Right lung (tissue), 5 donors: Measurements from ENCODE around the gene COQ5. TPM values are rescaled to one million over a fixed set of nuclear protein-coding genes. Genes with fewer than 3 reads are reported as not detected.

ENCODE experiments used
- DNase-seq, 2 donors: peaks; one replicate each; pipeline ENCODE4 v3.0.0-alpha.2; 2013
- polyA plus RNA-seq, 5 donors: library from polyadenylated mRNA; unstranded; fragments of 120-200 nt; gene quantifications; one replicate each; pipeline versions ENCODE4 v1.2.1 to v1.2.3, GENCODE V29; 2013; ENCODE audit warnings: inconsistent platforms in 1 of 5, low replicate concordance in 1 of 5; ENCODE audit not compliant: insufficient read length in 5 of 5, insufficient read depth in 1 of 5

Gene COQ5
- polyA plus RNA-seq, 5 donors: 47.9 to 61.2 (median 56.5) TPM

DNA sequence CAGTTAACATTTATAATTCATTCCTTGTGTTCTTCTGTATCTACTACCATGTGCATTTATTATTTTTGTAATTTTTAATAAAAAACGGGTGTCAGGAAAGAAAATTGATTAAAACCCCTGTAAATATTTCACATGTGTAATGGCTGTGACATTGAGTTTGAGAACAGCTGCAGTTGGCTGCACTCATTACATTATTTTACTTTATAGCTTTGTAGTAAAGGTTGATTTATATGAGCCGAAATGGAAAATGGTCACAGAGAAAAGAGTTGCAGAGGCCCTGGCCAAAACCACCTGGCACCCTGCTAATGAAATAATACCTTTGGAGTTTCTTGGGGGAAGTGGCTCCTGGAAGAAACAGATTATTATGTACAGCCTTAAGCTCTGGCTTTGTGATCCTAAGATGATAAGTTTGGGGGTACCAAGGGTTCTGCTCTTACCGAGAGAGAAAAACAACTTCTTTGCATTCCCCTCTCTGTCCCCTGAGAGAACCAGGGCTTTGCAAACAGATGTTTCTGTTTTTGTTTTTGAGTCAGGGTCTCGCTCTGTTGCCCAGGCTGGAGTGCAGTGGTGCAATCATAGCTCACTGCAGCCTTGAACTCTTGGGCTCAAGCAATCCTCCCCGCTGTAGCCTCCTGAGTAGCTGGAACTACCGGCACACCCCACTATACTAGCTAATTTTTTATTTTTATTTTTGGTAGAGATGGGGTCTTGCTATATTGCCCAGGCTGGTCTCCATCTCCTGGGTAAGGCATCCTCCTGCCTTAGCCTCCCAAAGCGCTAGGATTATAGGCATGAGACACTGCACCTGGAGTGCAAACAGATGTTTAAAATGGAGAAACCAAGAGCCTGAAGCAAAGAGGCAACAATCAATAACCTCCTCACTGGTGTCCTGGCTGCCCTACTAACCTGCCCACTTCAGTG is 42.7 kb downstream of the COQ5 start:
- no peak for DNase-seq

GRCh38 chr12:120483621-120484020 is 45.3 kb downstream of the COQ5 start:
- no peak for DNase-seq

DNA sequence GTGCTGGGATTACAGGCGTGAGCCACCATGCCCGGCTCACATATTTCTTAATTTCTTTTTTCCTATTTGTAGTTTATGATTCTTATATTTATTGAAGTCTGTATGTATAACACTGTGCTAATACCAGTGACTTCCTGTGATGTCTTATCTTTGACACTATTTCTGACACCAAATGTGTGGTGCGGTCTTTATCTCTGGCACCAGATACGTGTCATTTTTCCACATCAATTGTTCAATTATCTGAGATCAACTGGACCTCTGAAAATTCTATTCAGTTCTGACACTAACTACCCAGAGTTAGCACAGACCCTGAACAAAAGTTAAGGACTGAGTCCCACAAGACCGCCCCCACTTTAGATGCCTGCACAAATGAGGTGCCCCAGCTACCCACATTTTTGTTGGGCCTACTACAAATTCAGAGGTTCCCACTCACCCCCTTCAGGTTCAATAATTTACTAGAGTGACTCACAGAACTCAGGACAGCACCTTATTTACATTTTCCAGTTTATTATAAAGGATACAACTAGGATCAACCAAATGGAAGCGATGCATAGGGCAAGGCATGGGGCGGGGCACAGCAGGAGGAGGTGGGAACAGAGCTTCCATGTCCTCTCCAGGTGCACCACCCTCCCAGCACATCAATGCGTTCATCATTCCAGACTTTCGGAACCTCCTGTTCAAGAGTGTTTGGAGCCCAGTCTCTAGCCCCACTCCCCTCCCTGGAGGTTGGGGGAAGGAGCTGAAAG is 47.8 kb downstream of the COQ5 start:
- DNase-seq: no peak

DNA sequence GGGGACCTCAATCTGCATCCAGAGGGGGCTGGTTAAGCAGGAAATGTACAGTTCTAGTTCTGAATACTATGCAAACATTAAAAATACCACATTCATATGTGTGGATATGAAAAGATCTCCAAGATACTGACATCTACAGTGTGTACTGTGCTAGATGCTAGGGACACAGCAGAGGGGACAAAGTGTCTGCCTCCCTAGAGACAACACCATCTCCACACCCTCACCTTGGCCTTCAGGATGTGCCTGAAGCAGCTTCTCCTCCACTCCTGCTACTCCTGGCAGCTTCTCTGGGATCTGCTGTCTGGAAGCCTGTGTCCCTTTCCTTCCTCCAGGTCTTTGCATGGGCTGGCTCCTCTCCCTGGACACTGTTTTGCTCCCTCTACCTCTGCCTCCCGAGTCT is 48.7 kb downstream of the COQ5 start:
- DNase-seq: no peak

DNA sequence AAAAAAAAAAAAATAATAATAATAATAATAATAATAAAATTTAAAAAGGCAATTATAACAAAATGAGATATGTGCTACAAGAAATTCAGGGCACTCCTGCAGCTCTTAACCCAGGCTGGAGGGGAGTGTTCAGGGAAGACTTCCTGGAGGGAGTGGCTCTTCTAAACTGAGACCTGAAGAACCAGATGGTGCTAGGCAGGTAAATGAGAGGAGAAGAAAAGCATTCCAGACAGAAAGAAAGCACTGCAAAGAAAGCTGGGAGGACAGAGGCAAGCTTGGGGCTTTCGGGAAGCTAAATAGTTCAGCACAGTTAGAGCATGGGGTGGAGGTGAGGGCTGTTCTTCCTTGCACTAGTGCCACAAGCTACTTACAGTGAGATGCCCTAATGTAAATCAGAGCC is 49.5 kb downstream of the COQ5 start:
- DNase-seq: no peak

- no peak for DNase-seq
These were observed 53.3 kb downstream of the COQ5 start for GRCh38 chr12:120475643-120476042.

DNA sequence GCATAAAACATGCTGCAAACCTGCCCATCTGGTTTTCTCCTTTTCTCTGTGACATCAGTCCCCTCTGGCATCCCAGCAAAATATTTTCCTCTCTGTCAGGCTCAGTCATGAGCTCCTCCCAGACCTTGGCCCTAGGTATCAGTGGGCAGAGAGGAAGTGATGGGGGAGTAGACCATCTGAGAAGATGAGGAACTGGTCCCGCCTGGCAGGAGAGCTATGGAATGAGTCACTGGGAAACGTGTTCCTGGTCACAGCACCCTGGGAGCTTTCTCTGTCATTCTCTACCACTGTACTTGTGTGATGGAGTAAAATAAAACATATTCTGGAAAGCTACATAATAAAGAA is 54.4 kb downstream of the COQ5 start:
- no peak for DNase-seq

DNA sequence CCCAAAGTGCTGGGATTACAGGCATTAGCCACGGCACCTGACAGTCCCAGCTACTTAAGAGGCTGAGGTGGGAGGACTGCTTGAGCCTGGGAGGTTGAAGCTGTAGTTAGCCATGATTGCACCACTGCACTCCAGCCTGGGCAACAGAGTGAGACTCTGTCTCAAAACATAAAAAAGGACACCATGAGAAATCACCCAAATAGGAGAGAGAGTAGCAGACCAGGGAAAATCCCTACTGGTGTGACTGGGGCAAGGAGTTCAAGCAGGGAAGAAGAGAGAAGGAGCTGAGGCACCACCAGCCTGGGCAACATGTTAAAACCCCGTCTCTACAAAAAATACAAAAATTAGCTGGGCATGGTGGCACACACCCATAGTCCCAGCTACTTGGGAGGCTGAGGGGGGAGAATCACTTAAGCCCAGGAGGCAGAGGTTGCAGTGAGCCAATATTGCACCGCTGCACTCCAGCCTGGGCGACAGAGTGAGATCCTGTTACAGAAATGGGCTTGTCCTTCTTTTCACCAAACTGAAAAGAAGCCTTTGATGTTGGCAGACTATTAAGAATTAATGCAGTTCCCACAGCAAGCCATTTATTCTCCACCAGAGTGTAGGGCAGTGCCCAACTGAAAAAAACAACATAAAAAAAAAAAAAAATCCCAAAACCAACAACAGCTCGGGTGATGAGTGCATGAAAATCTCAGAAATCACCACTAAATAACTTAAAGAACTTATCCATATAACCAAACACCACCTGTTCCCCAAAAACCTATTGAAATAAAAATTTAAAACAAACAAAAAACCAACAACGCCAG is 54.9 kb downstream of the COQ5 start:
- no peak for DNase-seq

GRCh38 chr12:120472521-120472920 is 56.4 kb downstream of the COQ5 start:
- DNase-seq: no peak

DNA sequence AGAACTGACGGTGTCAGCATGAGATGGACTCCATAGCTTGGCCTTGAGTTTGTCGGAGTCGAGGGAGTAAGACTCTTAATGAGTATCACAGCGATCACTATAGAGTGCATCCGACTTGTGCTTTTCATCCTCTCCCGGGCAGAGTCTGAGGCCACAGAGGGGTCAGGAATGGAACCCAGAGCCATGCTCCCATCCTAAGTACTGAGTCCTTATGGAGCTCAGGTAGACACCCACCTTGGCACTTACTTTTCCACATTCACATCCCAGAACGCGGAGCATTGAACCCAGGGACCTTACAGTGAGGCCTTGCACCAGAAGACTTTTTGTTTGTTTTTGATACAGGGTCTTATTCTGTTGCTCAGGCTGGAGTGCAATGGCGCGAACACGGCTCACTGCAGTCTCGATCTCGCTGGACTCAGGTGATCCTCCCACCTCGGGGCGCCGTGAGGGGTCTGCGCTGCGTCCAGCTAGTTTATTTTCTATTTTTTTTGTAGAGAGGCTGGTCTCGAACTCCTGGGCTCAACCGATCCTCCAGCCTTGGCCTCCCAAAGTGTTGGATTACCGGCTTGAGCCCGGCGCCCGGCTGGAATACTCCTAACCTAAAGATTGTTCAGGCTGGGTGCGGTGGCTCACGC is 58.7 kb downstream of the COQ5 start:
- peak in 1 of 2 donors; percentile 10 for DNase-seq

- DNase-seq: peak; percentile 97
These were observed 59.4 kb downstream of the COQ5 start, which contains the start of gene SRSF9 for GRCh38 chr12:120469450-120470149. Gene SRSF9, minus strand, starts transcription at chr12:120469748. Its CDS starts 139 bp downstream, at chr12:120469609.

GRCh38 chr12:120468821-120469449 is 60.0 kb downstream of the COQ5 start:
- peak in 1 of 2 donors; percentile 54 for DNase-seq

- DNase-seq: peak in 1 of 2 donors; percentile 46
These were observed 60.6 kb downstream of the COQ5 start for GRCh38 chr12:120468325-120468820.

GRCh38 chr12:120467439-120467838 is 61.5 kb downstream of the COQ5 start:
- no peak for DNase-seq

- DNase-seq: peak in 1 of 2 donors; percentile 13
These were observed 62.2 kb downstream of the COQ5 start for GRCh38 chr12:120466560-120467315.

DNA sequence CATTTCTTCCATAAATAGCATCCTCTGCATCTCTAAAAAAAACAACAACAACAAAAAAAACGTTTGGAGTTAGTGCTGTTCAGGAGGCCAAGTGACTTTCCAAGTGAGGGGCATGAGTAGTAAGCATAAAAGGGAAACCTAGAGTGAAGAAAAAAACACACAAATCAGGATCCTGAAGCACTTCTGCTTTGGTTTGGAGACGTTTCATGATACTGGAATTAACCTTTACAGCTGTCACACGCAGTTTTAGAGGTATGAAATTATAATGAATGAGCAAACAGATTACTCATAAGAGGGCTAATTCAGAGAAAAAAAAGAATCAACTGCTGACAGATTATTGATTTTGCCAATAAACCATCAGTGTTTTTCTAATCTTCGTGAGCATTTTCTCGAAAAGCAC is 63.2 kb downstream of the COQ5 start:
- no peak for DNase-seq

GRCh38 chr12:120463712-120464111 is 65.2 kb downstream of the COQ5 start:
- no peak for DNase-seq

DNA sequence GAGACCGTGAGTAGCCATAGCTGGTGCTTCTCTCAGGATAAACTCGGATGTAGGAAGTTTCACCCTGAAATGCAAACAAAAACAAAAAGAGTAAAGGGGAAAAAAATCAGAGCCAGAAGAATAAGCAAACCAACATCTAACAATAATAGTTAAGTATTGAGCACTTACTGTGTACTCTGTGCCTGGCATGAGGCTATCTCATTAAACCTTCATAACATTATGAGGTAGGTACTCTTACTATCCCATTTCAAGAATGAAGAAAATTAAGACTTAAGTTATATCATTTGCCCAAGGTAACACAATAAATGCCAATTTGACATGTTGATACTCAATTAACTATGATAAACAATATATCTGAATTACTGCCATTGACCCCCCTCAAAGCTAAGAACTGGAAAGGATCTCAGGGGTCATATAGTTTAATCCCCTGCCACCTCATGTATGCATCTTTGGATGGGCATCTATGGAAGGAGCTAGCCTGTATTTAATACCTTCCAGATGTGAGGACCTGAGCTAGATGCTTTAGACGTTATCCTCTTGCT is 66.8 kb downstream of the COQ5 start:
- DNase-seq: no peak

DNA sequence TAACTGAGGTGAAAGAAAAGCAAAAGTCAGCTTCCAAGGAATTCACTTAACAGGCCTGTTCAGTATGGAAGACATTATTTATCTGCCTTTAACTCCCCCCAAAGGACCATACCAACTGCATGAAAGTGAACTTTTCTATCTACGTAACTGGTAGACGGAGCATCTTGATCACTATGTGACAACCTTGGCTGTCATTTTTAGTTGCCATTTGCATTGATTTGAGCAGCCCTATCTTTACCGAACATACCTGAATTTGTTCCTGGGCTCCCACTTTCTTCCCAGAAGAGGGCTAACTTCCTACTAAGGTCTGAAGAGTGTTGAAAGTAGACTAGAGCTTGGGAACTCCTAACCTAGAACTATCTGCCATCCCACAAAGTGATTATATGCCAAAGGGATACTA is 68.8 kb downstream of the COQ5 start:
- DNase-seq: no peak
